Lung (tissue), 12 donors: ENCODE measurements around the gene CCDC167. TPM values are rescaled to one million over a fixed set of nuclear protein-coding genes. Genes with fewer than 3 reads are reported as not detected.

ENCODE experiments used
- ATAC-seq: fragments of 200-7000 bp; cut with Tn5 transposase; one replicate; pipeline ENCODE4 v1.9.1; 2020; ENCODE audit warnings: moderate number of reproducible peaks; ENCODE audit not compliant: insufficient read depth, low FRiP score
- DNase-seq, 3 donors: peaks; one replicate each; pipeline ENCODE4 v3.0.0-alpha.2; 2013 to 2017
- H3K27ac ChIP-seq, 2 donors: one replicate each; pipeline ENCODE4 v1.5.1; 2013; ENCODE audit warnings: mild to moderate bottlenecking in 2 of 2, moderate library complexity in 2 of 2, control low read depth in 1 of 2, inconsistent platforms in 1 of 2, low read depth in 1 of 2, low read length in 1 of 2
- H3K27me3 ChIP-seq, 3 donors: one replicate each; pipeline ENCODE4 v1.5.1; 2013; ENCODE audit warnings: low read length in 2 of 3; ENCODE audit not compliant: control insufficient read depth in 3 of 3, insufficient read depth in 3 of 3
- H3K36me3 ChIP-seq, 4 donors: one replicate each; pipeline ENCODE4 v1.5.1; 2013; ENCODE audit warnings: low read length in 4 of 4, mild to moderate bottlenecking in 1 of 4, moderate library complexity in 1 of 4; ENCODE audit not compliant: control insufficient read depth in 4 of 4, insufficient read depth in 4 of 4
- H3K4me1 ChIP-seq, 5 donors: one replicate each; pipeline ENCODE4 v1.5.1; 2013; ENCODE audit warnings: low read length in 5 of 5, mild to moderate bottlenecking in 2 of 5, moderate library complexity in 1 of 5; ENCODE audit not compliant: control insufficient read depth in 5 of 5, insufficient read depth in 5 of 5
- H3K4me3 ChIP-seq: one replicate; pipeline ENCODE4 v1.5.1; 2013; ENCODE audit warnings: mild to moderate bottlenecking, control low read depth, moderate library complexity
- H3K9ac ChIP-seq, 2 donors: one replicate each; pipeline ENCODE4 v1.5.1; 2013; ENCODE audit warnings: low read length in 2 of 2, control low read depth in 1 of 2; ENCODE audit not compliant: insufficient read depth in 1 of 2
- H3K9me3 ChIP-seq, 4 donors: one replicate each; pipeline ENCODE4 v1.5.1; 2013; ENCODE audit warnings: low read length in 3 of 4, mild to moderate bottlenecking in 1 of 4, moderate library complexity in 1 of 4; ENCODE audit not compliant: control insufficient read depth in 4 of 4, insufficient read depth in 3 of 4
- CTCF ChIP-seq: IDR thresholded peaks from 2 replicates; pipeline ENCODE4 v1.5.1; 2012; ENCODE audit warnings: mild to moderate bottlenecking; ENCODE audit errors: control extremely low read depth, extremely low read depth
- WGBS, 2 donors: extraction: QIAGEN DNeasy Blood & Tissue Kit; methylation state at CpG; one replicate each; pipeline ENCODE4 v1.1.7; 2013; 5-methylcytosine and 5-hydroxymethylcytosine counted together
- polyA plus RNA-seq, 2 donors: library from polyadenylated mRNA; stranded (reverse); fragments of 200-250 nt; gene quantifications; one replicate each; pipeline ENCODE4 v1.2.1, GENCODE V29; 2013
- total RNA-seq, 2 donors: library from RNA; depleted of rRNA in 1 of 2; stranded (reverse); fragments of >200 nt in 1 of 2; gene quantifications; one replicate each; pipeline ENCODE4 v1.2.1, GENCODE V29; 2014 to 2021
- donor health status: control.
- donor health status: control.
- donor health status: Bipolar disorder and iron deficiency.
- donor health status: healthy.
- donor health status: DM: yes; HTN: yes; CAD: no.

The CCDC167 gene
- total and polyA plus RNA-seq, 4 donors: 13.4 to 54.6 (median 23.1) TPM

GRCh38 chr6:37478827-37479226, 20.9 kb downstream of the CCDC167 start:
- Histone ChIP-seq H3K4me1 (peaks cover 0 to 3% (median 0%) of the 10 kb centered on the region in 5 donors), H3K27me3 (no peaks in the 10 kb centered on the region), H3K36me3 (peaks cover 0 to 72% (median 43%) of the 10 kb centered on the region in 4 donors), H3K9me3 (no peaks in the 10 kb centered on the region), H3K9ac (no peak overlapping the region), H3K27ac (no peak overlapping the region), H3K4me3 (no peak overlapping the region)
- ATAC-seq: no peak
- DNase-seq: no peak
- 93 to 97% methylated on average over 7 of the region's 7 CpGs for WGBS, 2 donors
- no peak for TF ChIP-seq CTCF

DNA sequence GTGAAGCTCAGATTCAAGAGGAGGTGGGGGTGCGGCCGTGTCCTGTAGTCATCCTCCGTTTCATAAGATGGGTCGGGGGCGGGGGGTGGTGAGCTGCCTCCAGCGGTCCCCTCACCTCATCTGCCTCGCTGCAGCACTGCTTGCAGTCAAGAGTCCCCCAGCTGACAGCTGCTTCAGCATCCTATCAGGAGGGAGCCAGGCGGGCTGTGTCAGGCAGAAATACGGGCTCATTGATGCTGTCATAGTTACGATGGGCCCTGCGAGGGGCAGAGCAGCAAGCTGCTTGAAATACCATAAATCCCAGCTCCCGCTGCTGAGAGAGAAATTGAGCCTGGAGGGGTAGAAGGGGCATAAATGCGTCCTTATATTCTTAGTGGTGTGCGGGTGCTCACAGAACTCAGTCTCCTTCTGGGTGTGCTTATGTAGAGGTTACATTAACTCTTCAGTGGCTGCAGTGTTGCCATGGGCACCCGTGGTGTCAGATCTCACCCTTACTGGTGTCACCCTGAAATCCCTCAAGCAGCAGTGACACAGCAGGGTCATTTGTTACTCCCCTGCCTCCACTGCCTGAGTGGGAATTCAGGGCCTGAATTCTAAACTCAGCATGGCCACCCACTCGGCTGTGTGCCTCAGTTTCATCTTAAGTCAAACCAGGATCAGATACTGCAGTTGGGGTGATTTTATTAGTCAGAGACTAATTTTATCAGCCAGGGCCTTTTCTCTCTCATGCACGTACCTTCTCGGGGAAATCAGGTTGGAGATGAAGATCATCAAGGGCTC, 21.8 kb downstream of the CCDC167 start:
- H3K4me3 ChIP-seq: no peak overlapping the region
- H3K27ac ChIP-seq: no peak overlapping the region
- 89 to 91% methylated on average over 18 of the region's 18 CpGs for WGBS, 2 donors
- no peak for TF ChIP-seq CTCF
- H3K9me3 ChIP-seq: no peaks in the 10 kb centered on the region
- ATAC-seq: no peak
- no peak for DNase-seq
- peaks cover 0 to 68% (median 49%) of the 10 kb centered on the region in 4 donors for H3K36me3 ChIP-seq
- H3K4me1 ChIP-seq: peaks cover 0 to 3% (median 0%) of the 10 kb centered on the region in 5 donors
- H3K9ac ChIP-seq: no peak overlapping the region
- H3K27me3 ChIP-seq: no peaks in the 10 kb centered on the region

- Histone ChIP-seq H3K27ac (no peak overlapping the region), H3K9me3 (no peaks in the 10 kb centered on the region), H3K9ac (no peak overlapping the region), H3K4me1 (peaks cover 0 to 3% (median 0%) of the 10 kb centered on the region in 5 donors), H3K4me3 (no peak overlapping the region), H3K27me3 (no peaks in the 10 kb centered on the region), H3K36me3 (peaks cover 0 to 68% (median 52%) of the 10 kb centered on the region in 4 donors)
- WGBS, 2 donors: 87 to 100% methylated on average over 3 of the region's 3 CpGs
- TF ChIP-seq CTCF: no peak
- ATAC-seq (no peak), DNase-seq (no peak)
Observed at GRCh38 chr6:37477191-37477590, 22.5 kb downstream of the CCDC167 start.
